Fibroblast of lung (primary cell): ENCODE data around the gene TICRR. TPM values are rescaled to one million over a fixed set of nuclear protein-coding genes. Genes with fewer than 3 reads are reported as not detected.

Experiments
- DNase-seq, 2 donors: peaks; one replicate each; pipeline versions ENCODE4 v3.0.0 to v3.0.0-alpha.2; 2010; ENCODE audit warnings: low read depth in 2 of 2
- H2AFZ ChIP-seq: 2 replicates; pipeline ENCODE4 v1.5.1; 2012; ENCODE audit warnings: low read length, control low read depth, inconsistent platforms
- H3K27ac ChIP-seq: 2 replicates; pipeline ENCODE4 v1.5.1; 2011; ENCODE audit warnings: low read length, control low read depth; ENCODE audit not compliant: insufficient read depth
- H3K27me3 ChIP-seq: 2 replicates; pipeline ENCODE4 v1.5.1; 2011; ENCODE audit warnings: mild to moderate bottlenecking, low read length; ENCODE audit not compliant: control insufficient read depth, insufficient read depth
- H3K36me3 ChIP-seq: 2 replicates; pipeline ENCODE4 v1.5.1; 2011; ENCODE audit warnings: low read length; ENCODE audit not compliant: control insufficient read depth, insufficient read depth
- H3K4me1 ChIP-seq: 2 replicates; pipeline ENCODE4 v1.5.1; 2011; ENCODE audit warnings: low read length; ENCODE audit not compliant: control insufficient read depth, insufficient read depth; ENCODE audit errors: extremely low read depth
- H3K4me2 ChIP-seq: 2 replicates; pipeline ENCODE4 v1.5.1; 2011; ENCODE audit warnings: low read length, control low read depth; ENCODE audit not compliant: insufficient read depth; ENCODE audit errors: extremely low read depth
- H3K4me3 ChIP-seq, 4 experiments: fragments of 200-600 bp in 1 of 4; sonication (generic) in 1 of 4; replicated peaks in 1 of 4; 2 replicates each; pipeline ENCODE4 v1.5.1; 2011 to 2016; ENCODE audit warnings: low read length in 4 of 4, low read depth in 3 of 4, mild to moderate bottlenecking in 3 of 4, control low read depth in 2 of 4, inconsistent platforms in 1 of 4, mixed read lengths in 1 of 4; ENCODE audit not compliant: insufficient read depth in 1 of 4; ENCODE audit errors: control extremely low read depth in 1 of 4
- H3K79me2 ChIP-seq: 2 replicates; pipeline ENCODE4 v1.5.1; 2012; ENCODE audit warnings: mild to moderate bottlenecking, low read length, inconsistent platforms; ENCODE audit not compliant: control insufficient read depth, insufficient read depth
- H3K9ac ChIP-seq: 2 replicates; pipeline ENCODE4 v1.5.1; 2011; ENCODE audit warnings: mild to moderate bottlenecking, low read length, control low read depth; ENCODE audit not compliant: insufficient read depth
- H3K9me3 ChIP-seq: 2 replicates; pipeline ENCODE4 v1.5.1; 2012; ENCODE audit warnings: low read depth, low read length; ENCODE audit not compliant: control insufficient read depth, insufficient read depth
- H4K20me1 ChIP-seq: 2 replicates; pipeline ENCODE4 v1.5.1; 2011; ENCODE audit warnings: low read length; ENCODE audit not compliant: control insufficient read depth, insufficient read depth; ENCODE audit errors: extremely low read depth
- CTCF ChIP-seq, 2 donors: IDR thresholded peaks in 1 of 2; conservative IDR thresholded peaks in 1 of 2; 1 replicate in 1 of 2; 2 replicates in 1 of 2; pipeline ENCODE4 v1.5.1; 2011 to 2012; ENCODE audit warnings: low read length in 2 of 2, control low read depth in 1 of 2, inconsistent platforms in 1 of 2, low read depth in 1 of 2, mild to moderate bottlenecking in 1 of 2
- EZH2 ChIP-seq: IDR thresholded peaks from 2 replicates; pipeline ENCODE4 v1.5.1; 2012; ENCODE audit warnings: low read length, control low read depth, mild to moderate bottlenecking; ENCODE audit errors: missing control alignments
- polyA minus RNA-seq: library from RNA; depleted of rRNA, polyadenylated mRNA; stranded (reverse); fragments of >200 nt; gene quantifications from 2 replicates; pipeline ENCODE4 v1.2.3, GENCODE V29; 2011; ENCODE audit warnings: low replicate concordance
- polyA plus RNA-seq, 2 donors: library from polyadenylated mRNA; depleted of rRNA in 1 of 2; stranded (reverse) in 1 of 2; unstranded in 1 of 2; fragments of >200 nt; gene quantifications; 2 replicates each; pipeline ENCODE4 v1.2.1, GENCODE V29; 2011 to 2012; ENCODE audit warnings: missing spikeins in 1 of 2
- total RNA-seq: library from RNA; depleted of rRNA; stranded (reverse); fragments of >200 nt; gene quantifications from 2 replicates; pipeline ENCODE4 v1.2.1, GENCODE V29; 2014

TICRR gene
- total RNA-seq (0.26 and 1.2 TPM in 2 replicates), polyA plus RNA-seq (1.6 and 3.6 TPM in 2 replicates), polyA minus RNA-seq (4.9 and 13.0 TPM in 2 replicates)
- polyA plus RNA-seq (2012): 1.5 and 3.2 TPM in 2 replicates

GRCh38 chr15:89575146-89575655, at the start of gene TICRR:
Gene TICRR, plus strand, starts transcription at chr15:89575469. Its CDS starts 118 bp downstream, at chr15:89575587.
- H4K20me1 ChIP-seq: no peaks in the 10 kb centered on the region
- H3K27ac ChIP-seq: peak within 1 kb of the TSS; percentile 60
- H3K9me3 ChIP-seq: no peaks in the 10 kb centered on the region
- peak within 1 kb of the TSS; percentile 58 for H3K9ac ChIP-seq
- H3K4me3 ChIP-seq: peak within 1 kb of the TSS; percentile 66 to 91 (median 73)
- H3K79me2 ChIP-seq: peaks cover 42% of the 10 kb centered on the region
- no peaks in the 10 kb centered on the region for H3K27me3 ChIP-seq
- H3K4me1 ChIP-seq: peaks cover 4% of the 10 kb centered on the region
- H3K36me3 ChIP-seq: peaks cover 1% of the 10 kb centered on the region
- DNase-seq: peak; percentile 99 to 100
- peak within 1 kb of the TSS; percentile 82 for H2AFZ ChIP-seq
- peak within 1 kb of the TSS; percentile 77 for H3K4me2 ChIP-seq
- TF ChIP-seq EZH2 (no peak), CTCF (conservative IDR thresholded peaks at IDR 0.05 in 1 of 2, IDR thresholded peaks at IDR 0.05 in 1 of 2; ENCODE audit: low read depth in 1 of 2, low read length in 2 of 2) (no peak)

GRCh38 chr15:89526181-89526580, 49.1 kb upstream of the TICRR start:
- no peak for DNase-seq
- peaks cover 2% of the 10 kb centered on the region for H3K27me3 ChIP-seq
- no peak overlapping the region for H3K9ac ChIP-seq
- no peak overlapping the region for H3K27ac ChIP-seq
- H3K9me3 ChIP-seq: no peaks in the 10 kb centered on the region
- H3K4me1 ChIP-seq: no peaks in the 10 kb centered on the region
- no peaks in the 10 kb centered on the region for H3K36me3 ChIP-seq
- H3K4me3 ChIP-seq: no peak overlapping the region
- no peak overlapping the region for H3K4me2 ChIP-seq
- H2AFZ ChIP-seq: no peak overlapping the region
- no peaks in the 10 kb centered on the region for H3K79me2 ChIP-seq
- TF ChIP-seq EZH2 (no peak), CTCF (conservative IDR thresholded peaks at IDR 0.05 in 1 of 2, IDR thresholded peaks at IDR 0.05 in 1 of 2; ENCODE audit: low read depth in 1 of 2, low read length in 2 of 2) (no peak)
- H4K20me1 ChIP-seq: no peaks in the 10 kb centered on the region

- Histone ChIP-seq H3K27me3 (peaks cover 2% of the 10 kb centered on the region), H3K36me3 (no peaks in the 10 kb centered on the region), H3K9ac (no peak overlapping the region), H3K27ac (no peak overlapping the region), H3K9me3 (no peaks in the 10 kb centered on the region), H3K4me2 (no peak overlapping the region), H4K20me1 (no peaks in the 10 kb centered on the region), H2AFZ (no peak overlapping the region), H3K4me1 (no peaks in the 10 kb centered on the region), H3K79me2 (no peaks in the 10 kb centered on the region), H3K4me3 (no peak overlapping the region)
- DNase-seq: no peak
- TF ChIP-seq EZH2 (no peak), CTCF (conservative IDR thresholded peaks at IDR 0.05 in 1 of 2, IDR thresholded peaks at IDR 0.05 in 1 of 2; ENCODE audit: low read depth in 1 of 2, low read length in 2 of 2) (no peak)
Observed at GRCh38 chr15:89526601-89527441, 48.4 kb upstream of the TICRR start.
